Heart left ventricle (tissue), 13 donors: ENCODE measurements around the gene SHF.

Experiments used
- POLR2A ChIP-seq, 2 donors: fragments of 450-650 bp; IDR thresholded peaks; one replicate each; pipeline ENCODE4 v1.6.1; 2017; ENCODE audit warnings: antibody characterized with exemption in 2 of 2, mild to moderate bottlenecking in 2 of 2, moderate library complexity in 2 of 2
- TF ChIP-seq, protein P1 (sequence below), 12 donors: fragments of 200-600 bp; sonication (generic) in 4 of 12; IDR thresholded peaks; one replicate each; pipeline versions ENCODE4 v1.5.0 to v1.8.0; 2018 to 2022; ENCODE audit warnings: antibody characterized with exemption in 12 of 12, mild to moderate bottlenecking in 5 of 12
- donor health status: ischemic (EF 13 %, LVEDD 7.1; RV severe dilation, severe dysfunction).
- donor health status: DM: no; HTN: yes; CAD: no.
- donor health status: DM: no; HTN: no; CAD: no.
- donor health status: ischemic (EF 25% LVEDD 6.9; RV normal size, moderate dysfunction).
- donor health status: ischemic (EF 25% LVEDD 5.7; RV mildly dilated, moderate dysfunction).
- donor health status: ischemic (EF 35%, LVEDD 5.7; RV mildly dilated, moderate dysfunction).
- donor health status: nonischemic (EF 11% LVEDD 7.7; RV severe dilation, severe dysfunction).
- donor health status: DM: yes; HTN: yes; CAD: no.
- donor health status: PGD.
- donor health status: ischemic (EF 29% LVEDD 5.4; RV normal size, mild dysfunction).
- donor health status: nonischemic (EF 23%, LVEDD 6.1; RV moderate dilation, normal function).

DNA sequence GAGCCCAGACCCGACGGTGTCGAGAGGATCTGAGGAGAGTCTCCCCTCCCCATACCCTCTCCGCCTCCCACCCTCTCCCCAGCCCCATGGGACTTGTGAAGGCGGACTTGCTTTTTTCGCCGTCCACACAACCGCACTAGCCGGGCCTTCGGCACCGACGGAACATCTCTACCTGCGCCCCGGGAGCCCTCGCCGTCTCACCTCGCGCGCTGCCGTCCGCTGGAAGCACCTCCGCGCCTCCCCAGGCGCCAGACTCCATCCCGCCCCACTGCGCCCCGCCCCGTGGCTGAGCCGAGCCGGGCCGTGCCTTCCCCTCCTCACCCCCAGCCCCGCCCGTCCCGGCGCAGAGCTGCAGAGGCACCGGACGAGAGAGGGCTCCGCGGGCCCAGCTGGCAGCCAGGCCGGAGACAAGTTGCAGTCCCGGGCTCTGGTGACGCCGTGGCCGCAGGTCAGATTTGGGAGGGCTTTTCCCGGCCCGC lies 58.1 kb downstream of the SHF start, which contains the start of the genes DUOX1 and DUOXA1:
- TF ChIP-seq, protein P1, sequence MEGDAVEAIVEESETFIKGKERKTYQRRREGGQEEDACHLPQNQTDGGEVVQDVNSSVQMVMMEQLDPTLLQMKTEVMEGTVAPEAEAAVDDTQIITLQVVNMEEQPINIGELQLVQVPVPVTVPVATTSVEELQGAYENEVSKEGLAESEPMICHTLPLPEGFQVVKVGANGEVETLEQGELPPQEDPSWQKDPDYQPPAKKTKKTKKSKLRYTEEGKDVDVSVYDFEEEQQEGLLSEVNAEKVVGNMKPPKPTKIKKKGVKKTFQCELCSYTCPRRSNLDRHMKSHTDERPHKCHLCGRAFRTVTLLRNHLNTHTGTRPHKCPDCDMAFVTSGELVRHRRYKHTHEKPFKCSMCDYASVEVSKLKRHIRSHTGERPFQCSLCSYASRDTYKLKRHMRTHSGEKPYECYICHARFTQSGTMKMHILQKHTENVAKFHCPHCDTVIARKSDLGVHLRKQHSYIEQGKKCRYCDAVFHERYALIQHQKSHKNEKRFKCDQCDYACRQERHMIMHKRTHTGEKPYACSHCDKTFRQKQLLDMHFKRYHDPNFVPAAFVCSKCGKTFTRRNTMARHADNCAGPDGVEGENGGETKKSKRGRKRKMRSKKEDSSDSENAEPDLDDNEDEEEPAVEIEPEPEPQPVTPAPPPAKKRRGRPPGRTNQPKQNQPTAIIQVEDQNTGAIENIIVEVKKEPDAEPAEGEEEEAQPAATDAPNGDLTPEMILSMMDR (IDR thresholded peaks at IDR 0.05), result no peak
- no peak for TF ChIP-seq POLR2A (IDR thresholded peaks at IDR 0.05)
